Kidney (tissue), 14 donors: Measurements from ENCODE around the gene ZNF763. TPM values are rescaled to one million over a fixed set of nuclear protein-coding genes. Genes with fewer than 3 reads are reported as not detected.

Source experiments
- DNase-seq, 5 donors: peaks; one replicate each; pipeline ENCODE4 v3.0.0-alpha.2; 2013 to 2020
- FAIRE-seq: peaks from 2 replicates; lab custom pipeline; 2012; peaks lifted over from hg19 to GRCh38; lab: Jason Lieb, UNC
- H3K27ac ChIP-seq, 2 donors: one replicate each; pipeline ENCODE4 v1.7.0; 2013; ENCODE audit warnings: low read depth in 2 of 2, low read length in 2 of 2, inconsistent platforms in 1 of 2
- H3K27me3 ChIP-seq: one replicate; pipeline ENCODE4 v1.7.1; 2013; ENCODE audit warnings: low read length, inconsistent platforms; ENCODE audit not compliant: control insufficient read depth, insufficient read depth
- H3K36me3 ChIP-seq, 3 donors: one replicate each; pipeline versions ENCODE4 v1.7.0 to v1.7.1; 2013; ENCODE audit warnings: low read length in 3 of 3, control low read depth in 1 of 3, inconsistent platforms in 1 of 3; ENCODE audit not compliant: insufficient read depth in 3 of 3, control insufficient read depth in 2 of 3
- H3K4me1 ChIP-seq, 3 donors: one replicate each; pipeline versions ENCODE4 v1.7.0 to v1.7.1; 2013; ENCODE audit warnings: low read length in 3 of 3, inconsistent platforms in 1 of 3, low read depth in 1 of 3; ENCODE audit not compliant: control insufficient read depth in 2 of 3, insufficient read depth in 2 of 3
- H3K4me3 ChIP-seq, 3 donors: one replicate each; pipeline versions ENCODE4 v1.7.0 to v1.8.1; 2013; ENCODE audit warnings: low read length in 3 of 3, control low read depth in 1 of 3, inconsistent platforms in 1 of 3
- H3K9ac ChIP-seq, 3 donors: one replicate each; pipeline versions ENCODE4 v1.7.0 to v1.7.1; 2013; ENCODE audit warnings: low read length in 3 of 3, control low read depth in 1 of 3, inconsistent platforms in 1 of 3
- H3K9me3 ChIP-seq, 3 donors: one replicate each; pipeline versions ENCODE4 v1.7.0 to v1.7.1; 2013; ENCODE audit warnings: low read length in 3 of 3, control low read depth in 1 of 3, inconsistent platforms in 1 of 3; ENCODE audit not compliant: control insufficient read depth in 2 of 3, insufficient read depth in 1 of 3
- intact Hi-C: fragments of 100-400 bp; cut with DNase I; formaldehyde crosslinking; loops from one replicate; pipeline ENCODE4 v1.11.1; 2022
- polyA plus RNA-seq: library from polyadenylated mRNA; stranded (reverse); fragments of 350-450 nt; fragmentation: Illumina TruSeq; extraction: RNeasy Lipid Tissue Mini Kit (QIAGEN cat#74804); gene quantifications from one replicate; pipeline ENCODE4 v1.2.3, GENCODE V29; 2014; ENCODE audit warnings: low read depth, low replicate concordance; ENCODE audit not compliant: insufficient read depth
- total RNA-seq: library from RNA; stranded (reverse); fragmentation: NEBNext Ultra II Directional; extraction: Animal tissue kit (Norgen Biotek cat#: 25700); gene quantifications from one replicate; pipeline ENCODE4 v1.2.1, GENCODE V29; 2021
- TF ChIP-seq, protein P1 (sequence below): IDR thresholded peaks from 3 replicates; pipeline ENCODE4 v1.5.1; 2012; ENCODE audit warnings: mild to moderate bottlenecking, moderate library complexity, borderline replicate concordance; ENCODE audit not compliant: insufficient read depth; ENCODE audit errors: extremely low read depth
- donor health status: control.
- donor health status: control.
- donor health status: control.
- donor health status: control.
- donor health status: control.
- donor health status: DM: yes; HTN: yes; CAD: no.
- donor health status: Normal renal cell carcinoma (clear cell type).

ZNF763 gene
- total and polyA plus RNA-seq, 2 donors from 2014 or later, result 4.6 to 9.8 TPM

DNA sequence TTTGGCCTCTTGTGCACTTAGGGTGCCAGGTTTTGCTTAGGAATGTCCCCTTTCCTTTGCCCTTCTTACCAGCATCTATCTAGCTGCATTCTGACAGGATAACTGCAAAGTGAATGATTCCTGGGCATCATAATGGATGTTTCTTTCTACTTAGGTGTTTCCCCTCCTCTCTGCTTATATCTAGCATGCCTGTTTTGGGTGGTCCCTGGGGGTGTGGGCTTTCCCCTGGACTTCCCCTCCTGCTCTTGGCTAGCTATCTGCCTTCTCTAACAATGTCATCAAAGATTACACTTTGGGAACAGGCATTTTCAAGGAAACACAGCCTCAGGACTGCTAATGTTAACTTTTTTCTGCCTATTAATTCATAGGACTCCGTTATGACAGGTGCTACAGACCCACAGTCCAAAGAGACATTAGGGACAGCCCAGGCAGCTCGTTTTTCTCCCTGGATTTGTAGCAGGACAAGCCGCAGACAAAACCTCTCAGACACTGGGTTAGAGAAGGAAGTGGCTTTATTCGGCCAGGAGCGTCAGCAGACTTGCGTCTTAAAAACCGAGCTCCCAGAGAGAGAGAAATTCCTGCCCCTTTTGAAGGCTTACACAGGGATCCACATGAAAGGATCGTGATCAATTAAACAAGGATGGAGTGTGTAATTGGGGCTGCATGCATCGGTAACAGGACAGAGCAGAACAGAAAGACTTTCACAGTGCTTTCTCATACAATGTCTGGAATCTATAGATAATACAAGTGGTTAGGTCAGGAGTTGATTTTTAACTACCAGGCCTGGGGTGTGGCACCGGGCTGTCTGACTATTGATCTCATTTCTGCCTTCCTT is 22.6 kb upstream of the ZNF763 start:
- intact Hi-C loops, result no loop called here
- Histone ChIP-seq H3K27me3 (no peaks in the 10 kb centered on the region), H3K4me3 (no peak overlapping the region), H3K4me1 (no peaks in the 10 kb centered on the region), H3K9ac (no peak overlapping the region), H3K27ac (no peak overlapping the region), H3K36me3 (peaks cover 0 to 17% (median 11%) of the 10 kb centered on the region in 3 donors), H3K9me3 (peaks cover 0 to 58% (median 44%) of the 10 kb centered on the region in 3 donors)
- no peak for DNase-seq
- TF ChIP-seq, protein P1, sequence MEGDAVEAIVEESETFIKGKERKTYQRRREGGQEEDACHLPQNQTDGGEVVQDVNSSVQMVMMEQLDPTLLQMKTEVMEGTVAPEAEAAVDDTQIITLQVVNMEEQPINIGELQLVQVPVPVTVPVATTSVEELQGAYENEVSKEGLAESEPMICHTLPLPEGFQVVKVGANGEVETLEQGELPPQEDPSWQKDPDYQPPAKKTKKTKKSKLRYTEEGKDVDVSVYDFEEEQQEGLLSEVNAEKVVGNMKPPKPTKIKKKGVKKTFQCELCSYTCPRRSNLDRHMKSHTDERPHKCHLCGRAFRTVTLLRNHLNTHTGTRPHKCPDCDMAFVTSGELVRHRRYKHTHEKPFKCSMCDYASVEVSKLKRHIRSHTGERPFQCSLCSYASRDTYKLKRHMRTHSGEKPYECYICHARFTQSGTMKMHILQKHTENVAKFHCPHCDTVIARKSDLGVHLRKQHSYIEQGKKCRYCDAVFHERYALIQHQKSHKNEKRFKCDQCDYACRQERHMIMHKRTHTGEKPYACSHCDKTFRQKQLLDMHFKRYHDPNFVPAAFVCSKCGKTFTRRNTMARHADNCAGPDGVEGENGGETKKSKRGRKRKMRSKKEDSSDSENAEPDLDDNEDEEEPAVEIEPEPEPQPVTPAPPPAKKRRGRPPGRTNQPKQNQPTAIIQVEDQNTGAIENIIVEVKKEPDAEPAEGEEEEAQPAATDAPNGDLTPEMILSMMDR, result no peak
- FAIRE-seq, result no peak

DNA sequence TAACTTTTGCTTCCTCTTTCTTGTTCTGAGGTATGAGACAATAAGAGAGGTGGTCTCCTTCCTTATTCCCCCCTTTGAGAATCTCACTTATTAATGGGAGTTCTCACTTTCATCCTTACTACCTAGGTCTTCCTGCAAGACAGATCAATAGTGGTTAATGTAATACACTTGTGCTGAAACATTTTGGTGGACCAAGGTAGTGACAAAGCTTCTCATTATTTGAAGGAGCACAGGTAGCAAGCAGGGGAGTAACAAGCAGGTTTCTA is 22.1 kb upstream of the ZNF763 start:
- H3K27me3 ChIP-seq, result no peaks in the 10 kb centered on the region
- FAIRE-seq (no peak), DNase-seq (no peak)
- H3K36me3 ChIP-seq, result peaks cover 2 to 22% (median 13%) of the 10 kb centered on the region in 3 donors
- no peak overlapping the region for H3K27ac ChIP-seq
- no peak overlapping the region for H3K9ac ChIP-seq
- TF ChIP-seq, protein P1, result no peak
- peaks cover 2 to 62% (median 48%) of the 10 kb centered on the region in 3 donors for H3K9me3 ChIP-seq
- H3K4me1 ChIP-seq, result no peaks in the 10 kb centered on the region
- intact Hi-C loops, result no loop called here
- H3K4me3 ChIP-seq, result no peak overlapping the region

DNA sequence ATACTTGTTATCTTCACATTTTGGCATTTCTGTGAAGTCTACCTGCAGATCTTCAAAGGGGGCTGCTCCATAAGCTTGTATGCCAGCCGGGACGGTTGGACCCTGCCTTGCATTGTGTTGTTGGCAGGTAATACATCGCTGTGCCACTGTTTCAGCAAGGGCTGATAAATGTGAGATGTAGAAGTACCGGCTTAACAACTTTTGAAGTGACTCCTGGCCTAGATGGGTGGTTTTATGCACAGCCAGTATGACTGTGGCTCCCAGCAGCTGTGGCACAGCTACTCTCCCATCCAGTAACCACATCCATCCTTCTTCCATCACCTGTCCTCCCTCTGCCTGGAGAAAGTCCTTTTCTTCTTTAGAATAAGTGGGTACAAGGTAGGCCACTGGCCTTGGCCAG is 20.2 kb upstream of the ZNF763 start:
- intact Hi-C loops, result no loop called here
- Histone ChIP-seq H3K9ac (no peak overlapping the region), H3K4me3 (no peak overlapping the region), H3K9me3 (peaks cover 10 to 79% (median 65%) of the 10 kb centered on the region in 3 donors), H3K36me3 (peaks cover 18 to 41% (median 30%) of the 10 kb centered on the region in 3 donors), H3K27ac (no peak overlapping the region), H3K4me1 (no peaks in the 10 kb centered on the region), H3K27me3 (no peaks in the 10 kb centered on the region)
- TF ChIP-seq, protein P1, result no peak
- FAIRE-seq, result no peak
- no peak for DNase-seq
